ENCODE results near the gene ARID3A. TPM values are rescaled to one million over a fixed set of nuclear protein-coding genes. Genes with fewer than 3 reads are reported as not detected.
A peak's percentile ranks its signal among the peaks of the same experiment; 100 is the strongest.

The ARID3A gene
- total RNA-seq, 2 experiments from 2014 or later = 9.9 to 21.6 TPM

DNA sequence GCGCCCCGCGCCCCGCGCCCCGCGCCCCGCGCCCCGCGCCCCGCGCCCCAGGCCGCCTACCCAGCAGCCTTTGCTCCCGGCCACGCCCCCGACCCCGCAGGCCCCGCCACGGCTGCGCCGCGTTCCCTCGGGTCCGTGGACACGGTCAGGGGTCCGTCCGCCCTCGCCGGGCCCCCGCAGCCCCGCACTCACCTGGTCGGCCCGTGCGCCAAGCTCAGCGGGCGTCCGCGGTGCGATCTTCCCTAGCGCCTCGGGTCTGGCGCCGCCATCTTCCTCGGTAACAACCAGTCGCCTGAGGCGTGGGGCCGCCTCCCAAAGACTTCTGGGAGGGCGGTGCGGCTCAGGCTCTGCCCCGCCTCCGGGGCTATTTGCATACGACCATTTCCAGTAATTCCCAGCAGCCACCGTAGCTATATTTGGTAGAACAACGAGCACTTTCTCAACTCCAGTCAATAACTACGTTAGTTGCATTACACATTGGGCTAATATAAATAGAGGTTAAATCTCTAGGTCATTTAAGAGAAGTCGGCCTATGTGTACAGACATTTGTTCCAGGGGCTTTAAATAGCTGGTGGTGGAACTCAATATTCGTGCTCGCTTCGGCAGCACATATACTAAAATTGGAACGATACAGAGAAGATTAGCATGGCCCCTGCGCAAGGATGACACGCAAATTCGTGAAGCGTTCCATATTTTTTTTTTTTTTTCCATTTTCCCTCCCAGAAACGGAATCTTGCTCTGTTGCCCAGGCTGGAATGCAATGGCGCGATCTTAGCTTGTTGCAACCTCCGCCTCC, 32.7 kb upstream of the ARID3A start, which contains the start of the genes MED16 and RNU6-9:
Gene MED16, minus strand, starts transcription at position 294 of the 796 bp plus-strand sequence. CDS start 2,056 bp downstream, outside the sequence.
Gene RNU6-9, plus strand, starts transcription at position 591 of the 796 bp plus-strand sequence.
- no peaks in the 10 kb centered on the region for H3K9me2 ChIP-seq (ENCODE audit: insufficient read depth, low read length)
- peak within 1 kb of the TSS; percentile 84; the same call in 1 of the 2 replicates for H2AFZ ChIP-seq (ENCODE audit: low read length)
- TF ChIP-seq, protein P1, sequence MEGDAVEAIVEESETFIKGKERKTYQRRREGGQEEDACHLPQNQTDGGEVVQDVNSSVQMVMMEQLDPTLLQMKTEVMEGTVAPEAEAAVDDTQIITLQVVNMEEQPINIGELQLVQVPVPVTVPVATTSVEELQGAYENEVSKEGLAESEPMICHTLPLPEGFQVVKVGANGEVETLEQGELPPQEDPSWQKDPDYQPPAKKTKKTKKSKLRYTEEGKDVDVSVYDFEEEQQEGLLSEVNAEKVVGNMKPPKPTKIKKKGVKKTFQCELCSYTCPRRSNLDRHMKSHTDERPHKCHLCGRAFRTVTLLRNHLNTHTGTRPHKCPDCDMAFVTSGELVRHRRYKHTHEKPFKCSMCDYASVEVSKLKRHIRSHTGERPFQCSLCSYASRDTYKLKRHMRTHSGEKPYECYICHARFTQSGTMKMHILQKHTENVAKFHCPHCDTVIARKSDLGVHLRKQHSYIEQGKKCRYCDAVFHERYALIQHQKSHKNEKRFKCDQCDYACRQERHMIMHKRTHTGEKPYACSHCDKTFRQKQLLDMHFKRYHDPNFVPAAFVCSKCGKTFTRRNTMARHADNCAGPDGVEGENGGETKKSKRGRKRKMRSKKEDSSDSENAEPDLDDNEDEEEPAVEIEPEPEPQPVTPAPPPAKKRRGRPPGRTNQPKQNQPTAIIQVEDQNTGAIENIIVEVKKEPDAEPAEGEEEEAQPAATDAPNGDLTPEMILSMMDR (conservative IDR thresholded peaks at IDR 0.05; ENCODE audit: low read length) = no peak
- no peak for TF ChIP-seq EZH2phosphoT487 (IDR thresholded peaks at IDR 0.05; ENCODE audit: borderline replicate concordance, low read depth, low read length)
- no TSS peak for BruUV-seq (replicated peaks)
- CTCF ChIA-PET (ENCODE audit: unreplicated experiment) = interaction anchor here (0.5 to 0.6 kb wide), 2 partner anchors 37 to 86 kb away, joined by 3 read pairs; no protein-coding TSS in a partner anchor
- POLR2A ChIA-PET = interaction anchor here (1.1 to 1.5 kb wide), 3 partner anchors 10 to 14 kb away, joined by 3 read pairs; no protein-coding TSS in a partner anchor
- 0 out of 2 replicates have a peak, but pooled peaks cover 5% of the 10 kb centered on the region for H3K79me2 ChIP-seq (ENCODE audit: insufficient read depth, low read depth, low read length)
- intact Hi-C loops (cut with micrococcal nuclease; ENCODE audit: unreplicated experiment) = loop anchor here (1.0 to 2.0 kb wide), 3 partner anchors 14 to 31 kb away; no protein-coding TSS in a partner anchor
- peaks cover 5% of the 10 kb centered on the region; the same call in 1 of the 2 replicates for H3K36me3 ChIP-seq (ENCODE audit: insufficient read depth, low read length)
- no peaks in the 10 kb centered on the region for H4K20me1 ChIP-seq (ENCODE audit: insufficient read depth, low read length)
- peaks cover 5% of the 10 kb centered on the region for H3K4me1 ChIP-seq (ENCODE audit: insufficient read depth, low read length, poor library complexity, severe bottlenecking)
- H3K4me3 ChIP-seq (ENCODE audit: low read depth, low read length, poor library complexity, severe bottlenecking) = peak within 1 kb of the TSS; percentile 91
- no peaks in the 10 kb centered on the region for H3K9me3 ChIP-seq (ENCODE audit: low read length)
- peak within 1 kb of the TSS; percentile 62 for H3K4me2 ChIP-seq (ENCODE audit: low read length)
- DNase-seq (ENCODE audit: low spot score) = peak; percentile 97
- peak within 1 kb of the TSS; percentile 43 for H3K27ac ChIP-seq (ENCODE audit: low read depth, low read length, poor library complexity, severe bottlenecking)

DNA sequence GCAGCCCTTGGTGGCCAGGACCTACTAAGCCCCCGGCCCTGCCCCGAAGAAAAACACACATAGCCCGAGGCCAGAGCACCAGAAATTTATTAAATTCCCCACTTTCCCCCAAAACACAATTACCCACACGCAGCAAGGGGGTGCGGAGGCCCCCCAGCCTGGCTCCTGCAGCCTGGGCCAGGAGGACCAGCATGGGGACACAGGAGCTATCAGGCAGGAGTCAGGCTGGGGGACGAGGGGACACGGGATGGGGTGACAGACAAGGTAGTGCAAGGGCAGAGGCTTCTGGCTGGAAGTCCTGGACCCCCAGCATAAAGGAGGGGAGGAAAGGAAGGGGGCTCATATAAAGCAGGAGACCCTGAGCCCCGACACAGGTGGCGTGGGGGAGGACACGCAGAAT, 29.4 kb upstream of the ARID3A start:
- BruUV-seq (replicated peaks) = no TSS peak
- H4K20me1 ChIP-seq (ENCODE audit: insufficient read depth, low read length) = no peaks in the 10 kb centered on the region
- ChIA-PET POLR2A (no interaction called here), CTCF (ENCODE audit: unreplicated experiment) (no interaction called here)
- intact Hi-C loops (cut with micrococcal nuclease; ENCODE audit: unreplicated experiment) = no loop called here
- 0 out of 2 replicates have a peak, but pooled peaks cover 5% of the 10 kb centered on the region for H3K79me2 ChIP-seq (ENCODE audit: insufficient read depth, low read depth, low read length)
- no peaks in the 10 kb centered on the region for H3K9me2 ChIP-seq (ENCODE audit: insufficient read depth, low read length)
- peaks cover 13% of the 10 kb centered on the region; the same call in 1 of the 2 replicates for H3K36me3 ChIP-seq (ENCODE audit: insufficient read depth, low read length)
- no peak overlapping the region for H2AFZ ChIP-seq (ENCODE audit: low read length)
- no peak overlapping the region for H3K27ac ChIP-seq (ENCODE audit: low read depth, low read length, poor library complexity, severe bottlenecking)
- no peak overlapping the region for H3K4me3 ChIP-seq (ENCODE audit: low read depth, low read length, poor library complexity, severe bottlenecking)
- H3K9me3 ChIP-seq (ENCODE audit: low read length) = no peaks in the 10 kb centered on the region
- no peak overlapping the region for H3K4me2 ChIP-seq (ENCODE audit: low read length)
- H3K4me1 ChIP-seq (ENCODE audit: insufficient read depth, low read length, poor library complexity, severe bottlenecking) = peaks cover 27% of the 10 kb centered on the region
- TF ChIP-seq, protein P1 (conservative IDR thresholded peaks at IDR 0.05; ENCODE audit: low read length) = no peak
- TF ChIP-seq EZH2phosphoT487 (IDR thresholded peaks at IDR 0.05; ENCODE audit: borderline replicate concordance, low read depth, low read length) = no peak
- DNase-seq (ENCODE audit: low spot score) = no peak
